ENCODE measurements around the gene LZTR1. TPM values are rescaled to one million over a fixed set of nuclear protein-coding genes. Genes with fewer than 3 reads are reported as not detected.

Gene LZTR1
- total and polyA plus RNA-seq, 2 of the 8 experiments (the other 6 are each of a cell fraction or from before 2014, with no cell fraction given) = 22.3 to 31.0 TPM

- TF ChIP-seq CBX5 (IDR thresholded peaks at IDR 0.05; ENCODE audit: low read depth, low read length) (no peak), SRF (IDR thresholded peaks at IDR 0.05; ENCODE audit: low read depth, low read length) (no peak), EGR1 (IDR thresholded peaks at IDR 0.05; ENCODE audit: borderline replicate concordance, low read depth, low read length) (no peak), KDM4A (IDR thresholded peaks at IDR 0.05; ENCODE audit: low read depth, low read length, severe bottlenecking) (no peak)
These were observed 63.0 kb downstream of the LZTR1 start (continued) for GRCh38 chr22:21044931-21045584.
